Hypothalamus (tissue), 51 donors: ENCODE data around the gene MOK.

Source experiments
- DNase-seq, 51 donors: peaks; one replicate each; lab custom pipeline; 2025; lab: John Stamatoyannopoulos, UW

Gene MOK

DNA sequence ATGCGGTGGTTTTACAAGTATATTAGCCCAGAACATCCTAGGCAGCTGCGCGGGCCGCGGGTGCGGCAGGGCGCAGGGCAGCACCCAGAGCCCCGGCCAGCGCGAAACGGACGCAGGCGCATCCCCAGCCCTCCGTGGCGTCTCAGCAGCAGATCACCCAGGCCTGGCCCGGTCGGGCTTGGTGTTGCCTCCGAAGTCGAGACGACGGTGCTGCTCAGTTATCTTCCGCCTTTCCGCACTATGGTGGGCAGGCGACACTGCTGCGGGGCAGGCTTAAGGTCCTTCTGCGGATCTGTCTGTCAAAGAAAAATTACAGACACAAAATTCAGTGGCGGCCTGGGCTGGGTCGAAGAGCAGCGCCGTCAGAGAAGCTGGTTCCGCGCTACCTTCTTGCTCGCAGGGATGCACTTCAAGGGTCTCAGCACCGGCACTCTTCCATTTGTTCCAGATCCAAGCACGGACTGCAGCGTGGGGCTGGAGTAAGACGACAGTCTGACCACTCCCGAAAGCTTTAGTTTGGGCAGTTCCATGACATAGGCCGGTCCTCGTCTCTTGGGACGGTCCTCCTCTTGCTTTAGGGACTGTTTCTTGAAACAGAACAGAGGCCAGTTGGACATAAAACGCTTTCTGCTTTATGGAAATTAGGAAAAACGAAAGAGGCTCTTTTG is 75.8 kb downstream of the MOK start:
- no peak for DNase-seq

GRCh38 chr14:102227184-102227964 is 77.6 kb downstream of the MOK start:
- no peak for DNase-seq

- no peak for DNase-seq
These were observed 78.4 kb downstream of the MOK start for GRCh38 chr14:102226356-102227125.

GRCh38 chr14:102225936-102226335 is 79.0 kb downstream of the MOK start:
- no peak for DNase-seq

DNA sequence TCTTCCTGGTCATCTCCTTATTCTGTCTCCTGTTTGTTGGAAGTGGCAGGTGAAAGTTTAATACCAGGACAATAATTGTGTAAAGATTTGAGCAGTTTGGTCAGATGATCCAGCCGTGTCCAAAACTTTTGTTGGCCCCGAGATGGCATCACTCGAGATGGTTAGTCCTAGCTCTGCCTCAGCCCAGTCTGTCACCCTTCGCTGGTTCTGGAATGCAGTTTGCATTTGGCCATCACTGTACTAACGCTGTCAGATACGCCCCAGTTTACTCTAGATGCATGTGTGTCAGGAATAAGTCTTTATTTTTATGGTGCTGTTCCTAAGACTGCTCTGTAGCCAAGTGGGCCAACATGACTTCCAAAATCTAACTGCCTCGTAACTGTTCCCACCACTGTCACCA is 79.6 kb downstream of the MOK start:
- no peak for DNase-seq

DNA sequence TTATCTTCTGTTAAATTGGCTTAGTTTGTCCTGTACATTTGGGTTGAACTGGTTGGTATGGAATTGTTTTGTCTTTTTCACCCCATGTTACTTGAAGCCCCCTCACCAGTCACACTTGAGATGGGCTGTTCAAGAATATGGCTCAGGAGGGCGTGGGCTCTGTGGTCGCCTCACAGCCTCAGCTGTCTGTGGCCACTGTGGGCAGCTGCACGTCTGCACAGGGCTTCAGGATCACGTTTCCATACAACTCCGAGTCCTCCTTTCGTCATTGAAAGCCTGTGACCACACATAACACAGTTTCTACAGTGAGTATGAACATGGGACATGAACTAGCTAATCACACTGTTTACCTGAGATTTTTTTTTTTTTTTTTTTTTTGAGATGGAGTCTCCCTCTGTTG is 81.3 kb downstream of the MOK start:
- DNase-seq = no peak

DNA sequence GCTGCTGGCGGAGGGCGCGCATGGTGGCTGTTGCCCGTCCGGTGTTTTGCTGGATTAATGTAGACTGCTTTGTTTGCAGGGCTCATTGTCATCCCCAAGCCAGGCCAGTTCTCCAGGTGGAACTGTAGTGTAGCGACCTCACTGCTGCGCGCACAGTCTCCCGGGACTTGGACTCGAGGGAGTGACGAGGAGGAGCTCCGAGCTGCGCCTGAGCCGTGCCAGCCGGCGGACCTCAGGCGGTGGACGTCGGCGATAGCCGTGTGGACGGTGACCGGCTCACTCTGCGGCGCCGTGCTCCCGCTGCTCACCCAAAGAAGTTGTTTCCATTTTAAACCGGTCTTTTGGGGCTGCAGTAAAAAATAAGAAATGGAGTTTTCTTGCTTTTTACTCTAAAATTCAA is 82.2 kb downstream of the MOK start:
- DNase-seq = no peak

DNA sequence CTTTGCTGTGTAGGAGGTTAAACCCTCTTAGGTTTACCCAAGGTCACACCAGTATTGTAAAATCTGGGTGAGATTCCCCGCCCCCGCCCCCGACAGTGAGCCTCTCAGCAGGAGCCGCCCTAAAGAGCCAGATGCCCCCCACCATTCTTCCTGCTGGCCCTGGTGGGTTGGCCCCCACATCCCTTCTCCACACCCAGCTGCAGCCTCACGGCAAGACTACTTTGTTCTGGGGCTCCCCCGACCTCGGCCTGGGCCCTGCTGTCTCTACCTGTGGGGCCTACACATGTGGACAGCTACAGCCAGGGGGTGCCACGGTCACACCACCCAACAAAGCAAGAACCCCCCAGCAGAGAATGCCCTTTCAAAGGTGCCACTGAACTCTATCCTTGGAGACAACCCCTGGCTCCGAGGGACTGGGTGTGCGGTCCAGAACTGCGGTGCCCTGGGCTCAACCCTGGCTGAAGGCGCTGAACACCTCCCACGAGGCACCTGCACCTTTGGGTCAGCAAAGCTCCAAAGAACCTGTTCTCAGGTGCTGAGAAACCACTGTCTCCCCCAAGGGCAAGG is 82.9 kb downstream of the MOK start:
- no peak for DNase-seq

DNA sequence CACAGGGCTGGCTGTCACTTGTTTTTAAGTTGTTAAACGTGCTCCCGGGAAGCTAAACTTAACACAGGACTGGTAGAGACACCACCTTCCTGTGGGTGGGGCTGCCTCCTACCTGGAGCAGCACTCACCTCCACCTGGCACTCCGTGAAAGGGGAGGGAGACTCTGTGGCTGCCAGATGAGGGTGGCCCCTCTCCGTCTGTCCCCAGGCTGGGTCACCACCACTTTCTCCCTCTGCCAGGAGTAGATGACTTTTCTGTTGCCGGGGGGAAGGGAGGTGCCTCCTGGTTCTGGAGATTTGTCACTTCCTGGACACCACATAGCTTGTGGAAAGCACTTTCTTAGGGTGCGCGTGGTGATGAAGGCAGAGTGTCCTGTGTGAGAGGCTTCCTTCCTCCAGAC is 83.9 kb downstream of the MOK start:
- DNase-seq = no peak

- DNase-seq = no peak
These were observed 84.9 kb downstream of the MOK start for GRCh38 chr14:102220031-102220430.

DNA sequence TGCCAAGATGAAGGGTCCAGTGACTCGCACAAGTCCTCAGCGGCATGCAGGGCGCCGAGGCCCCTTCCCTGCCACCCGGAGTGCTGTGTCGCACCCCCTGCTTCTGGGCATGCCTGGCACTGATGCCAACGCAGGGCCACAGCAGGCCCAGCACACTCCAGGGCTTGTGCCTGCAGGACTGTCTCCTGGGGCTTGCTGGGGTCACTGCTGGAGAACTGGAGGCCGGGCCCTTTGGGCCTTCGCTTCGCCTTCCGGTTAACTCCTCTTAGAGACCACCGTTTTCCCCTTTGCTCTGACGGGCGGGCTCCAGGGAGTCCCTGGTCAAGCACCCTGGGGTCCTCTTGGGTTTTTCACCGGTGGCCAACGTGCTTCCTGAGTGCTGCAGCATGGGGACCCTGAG is 85.6 kb downstream of the MOK start:
- no peak for DNase-seq

- DNase-seq = peak in 7 of 51 donors; percentile 11 to 54 (median 27)
These were observed 86.3 kb downstream of the MOK start for GRCh38 chr14:102218688-102219087.

DNA sequence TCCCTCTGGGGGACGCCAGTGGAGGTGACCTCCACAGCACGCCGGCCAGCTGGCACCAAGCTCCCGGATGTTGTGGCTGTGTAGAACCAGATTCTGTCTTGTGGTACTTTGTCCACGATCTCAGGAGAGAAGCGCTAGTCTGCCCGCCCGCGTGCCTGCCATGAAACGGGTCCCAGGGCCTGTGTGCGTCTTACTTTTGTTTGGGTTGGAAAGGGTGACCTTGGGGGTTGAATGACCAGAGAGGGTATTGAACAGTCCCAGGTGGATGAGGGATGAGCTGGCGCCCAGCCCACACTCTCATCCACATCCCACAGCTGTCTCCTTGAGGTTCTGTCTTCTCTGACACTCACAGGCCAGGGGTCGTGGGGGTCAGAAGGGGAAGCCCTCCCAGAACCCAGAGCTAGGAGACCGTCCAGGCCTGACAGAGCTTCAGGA is 87.0 kb downstream of the MOK start:
- DNase-seq = no peak

- no peak for DNase-seq
These were observed 87.6 kb downstream of the MOK start for GRCh38 chr14:102217399-102217798.

DNA sequence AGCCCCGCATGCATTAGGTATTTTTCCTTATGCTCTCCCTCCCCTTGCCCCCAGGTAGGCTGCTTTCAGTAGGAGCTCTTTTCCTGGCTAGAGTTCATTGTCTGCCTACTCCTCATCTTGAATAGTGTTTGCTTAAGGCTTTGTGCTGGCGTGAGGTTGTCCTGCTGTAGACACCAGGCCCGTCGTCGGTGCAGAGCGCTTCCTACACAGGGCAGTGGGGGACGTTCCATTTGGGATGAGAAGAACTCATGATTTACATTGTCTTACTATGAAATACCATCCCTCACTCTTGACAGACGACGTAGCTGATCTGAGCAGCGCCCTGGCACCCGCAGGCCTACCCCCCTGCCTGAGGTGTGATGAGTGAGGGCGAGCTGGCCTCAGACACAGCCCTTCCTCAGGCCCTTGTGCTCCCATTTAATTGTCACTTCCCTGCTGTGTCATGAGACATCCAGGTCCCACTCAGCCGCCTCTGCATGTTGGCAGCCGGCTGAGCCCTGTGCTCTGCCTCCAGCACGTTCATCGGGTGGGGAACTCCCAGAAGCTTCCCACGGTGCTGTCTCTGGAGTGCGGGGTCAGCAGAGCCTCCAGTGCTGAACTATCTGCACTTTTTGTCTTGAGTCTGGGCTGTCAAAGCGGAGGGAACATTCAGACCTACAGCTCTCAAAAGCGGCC is 89.3 kb downstream of the MOK start:
- DNase-seq = peak in 4 of 51 donors; percentile 30 to 52 (median 38)

DNA sequence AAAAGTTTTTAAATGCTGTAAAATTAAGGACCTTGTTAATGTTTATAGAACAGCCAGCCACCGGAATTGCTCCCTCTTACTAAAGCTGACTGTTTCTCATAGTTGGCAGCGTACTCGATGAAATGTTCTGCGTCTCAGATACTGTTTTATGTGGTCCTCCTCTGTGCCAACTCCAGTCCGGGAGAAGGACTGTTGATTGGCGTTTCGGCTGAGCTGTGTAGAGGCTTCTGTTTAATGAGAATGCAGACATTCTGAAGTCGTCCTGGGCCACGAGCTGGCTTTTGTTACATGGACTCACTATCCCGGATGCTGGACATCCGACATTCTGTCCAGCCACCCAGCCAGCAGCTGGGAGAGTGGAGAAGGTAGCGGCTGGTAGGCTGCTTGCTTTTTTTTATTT is 89.9 kb downstream of the MOK start:
- peak in 29 of 51 donors; percentile 23 to 83 (median 60) for DNase-seq

DNA sequence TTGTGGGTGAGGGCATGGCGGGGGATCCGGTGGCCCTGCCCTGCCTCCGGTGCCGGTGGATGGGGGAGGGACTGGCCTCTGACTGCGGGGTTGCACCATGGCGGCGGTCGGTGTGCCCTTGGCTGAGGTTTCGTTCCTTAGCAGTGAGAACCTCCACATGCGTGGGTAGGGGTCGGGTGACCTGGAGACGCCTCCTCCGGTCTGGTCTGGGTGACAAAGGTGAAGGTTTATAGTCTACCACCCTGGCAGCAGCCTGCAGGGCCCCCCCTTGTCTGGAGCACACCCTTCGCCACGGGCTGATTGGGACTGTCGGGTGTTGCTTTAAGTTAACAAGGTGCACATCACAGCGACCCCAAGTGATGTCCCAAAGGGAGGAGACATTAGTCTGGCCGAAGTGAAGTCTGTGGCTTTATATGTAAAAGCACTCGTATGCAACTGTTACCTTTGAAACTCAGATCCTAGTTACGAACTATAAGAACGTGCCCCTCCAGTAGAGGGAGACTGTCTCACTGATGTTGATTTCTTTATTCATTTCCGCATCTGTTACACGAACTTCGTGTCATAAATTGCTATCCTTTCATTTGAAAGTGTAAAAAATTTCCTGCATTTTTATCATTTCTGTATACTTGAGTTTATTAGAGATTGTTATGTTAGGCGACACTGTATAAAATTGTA is 90.8 kb downstream of the MOK start:
- no peak for DNase-seq

DNA sequence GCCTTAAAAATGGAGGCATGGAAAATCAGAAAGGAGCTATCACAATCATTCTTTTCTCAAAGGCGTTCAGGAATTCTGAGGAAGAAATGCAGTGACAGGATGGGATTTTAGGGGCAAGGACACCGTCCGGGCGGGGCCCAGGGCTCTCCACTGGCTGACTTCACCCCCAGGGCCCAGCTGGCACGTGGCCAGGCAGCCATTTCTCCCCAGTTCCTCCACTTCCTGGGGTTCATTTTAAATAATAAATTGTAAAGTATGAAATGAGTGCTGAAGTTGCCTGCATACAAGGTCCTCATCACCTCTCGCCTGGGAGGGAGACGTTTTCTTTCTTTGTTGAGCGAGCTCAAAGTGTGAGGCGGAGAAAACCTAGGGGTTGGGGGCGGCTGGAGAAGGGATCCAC is 91.5 kb downstream of the MOK start:
- no peak for DNase-seq

- DNase-seq = no peak
These were observed 92.1 kb downstream of the MOK start for GRCh38 chr14:102212845-102213244.

DNA sequence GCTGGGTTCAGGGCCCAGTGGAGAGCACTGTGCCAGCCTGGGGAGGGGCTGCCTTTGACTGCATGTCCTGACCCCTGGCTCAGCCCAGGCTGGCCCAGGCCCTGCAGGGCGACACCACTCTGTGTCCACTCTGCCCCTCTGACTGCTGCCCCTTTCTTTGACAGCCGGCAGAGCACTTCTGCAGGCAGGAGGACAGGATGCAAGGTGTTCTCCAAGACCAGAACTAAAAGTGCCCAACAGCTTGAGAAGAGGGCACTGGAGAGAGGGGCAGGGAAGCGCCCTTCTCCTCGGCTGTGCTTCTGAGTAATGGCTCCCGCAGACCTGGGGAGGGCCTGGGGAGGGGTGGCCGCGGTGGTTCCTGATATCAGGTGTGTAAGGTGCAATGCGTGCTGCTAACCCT is 92.6 kb downstream of the MOK start:
- no peak for DNase-seq
